Endothelial cell of umbilical vein (primary cell): Measurements from ENCODE around the gene TTLL10. TPM values are rescaled to one million over a fixed set of nuclear protein-coding genes. Genes with fewer than 3 reads are reported as not detected.

Experiments
- BruUV-seq: library from RNA; stranded (reverse); fragments of 400-500 nt; replicated peaks from 2 replicates; lab custom pipeline; 2021; lab: Mats Ljungman, UMichigan
- CTCF ChIA-PET: fragments of 300-600, 350-600 bp; sonication (Branson Sonifier 250); formaldehyde crosslinking; loops from one replicate; lab custom pipeline; 2021; ENCODE audit warnings: antibody characterized with exemption, inconsistent platforms; lab: Charles Lee
- POLR2A ChIA-PET: fragments of 300-600, 350-600 bp; sonication (Branson Sonifier 250); formaldehyde crosslinking; loops from one replicate; lab custom pipeline; 2021; ENCODE audit warnings: antibody characterized with exemption, inconsistent platforms; lab: Charles Lee
- DNase-seq: peaks from one replicate; pipeline ENCODE4 v3.0.0-alpha.2; 2011; ENCODE audit warnings: low read depth, low spot score
- FAIRE-seq: peaks from 2 replicates; lab custom pipeline; 2011; peaks lifted over from hg19 to GRCh38; lab: Jason Lieb, UNC
- H2AFZ ChIP-seq: 2 replicates; pipeline ENCODE4 v1.6.0; 2012; ENCODE audit warnings: low read depth, low read length, control low read depth, inconsistent platforms
- H3K27ac ChIP-seq: 2 replicates; pipeline ENCODE4 v1.5.1; 2011; ENCODE audit warnings: low read depth, mild to moderate bottlenecking, control low read depth, low read length, moderate library complexity; ENCODE audit not compliant: insufficient read depth
- H3K27me3 ChIP-seq, 2 experiments: 2 replicates each; pipeline versions ENCODE4 v1.6.0 to v1.6.1; 2011; ENCODE audit warnings: low read length in 2 of 2, mixed read lengths in 1 of 2; ENCODE audit not compliant: control insufficient read depth in 2 of 2, insufficient read depth in 2 of 2
- H3K36me3 ChIP-seq, 2 experiments: 2 replicates in 1 of 2; 3 replicates in 1 of 2; pipeline ENCODE4 v1.5.1; 2011; ENCODE audit warnings: low read length in 2 of 2, mild to moderate bottlenecking in 1 of 2, moderate library complexity in 1 of 2; ENCODE audit not compliant: control insufficient read depth in 2 of 2, insufficient read depth in 2 of 2; ENCODE audit errors: extremely low read depth in 1 of 2
- H3K4me1 ChIP-seq: 3 replicates; pipeline ENCODE4 v1.5.1; 2011; ENCODE audit warnings: mild to moderate bottlenecking, low read length; ENCODE audit not compliant: control insufficient read depth, insufficient read depth; ENCODE audit errors: extremely low read depth
- H3K4me2 ChIP-seq: 2 replicates; pipeline ENCODE4 v1.6.1; 2011; ENCODE audit warnings: low read length, control low read depth, mixed read lengths; ENCODE audit not compliant: insufficient read depth
- H3K4me3 ChIP-seq, 3 experiments: fragments of 200-600 bp in 1 of 3; sonication (generic), shearing (Covaris generic) in 1 of 3; replicated peaks in 1 of 3; 2 replicates each; pipeline ENCODE4 v1.5.1; 2011 to 2016; ENCODE audit warnings: control low read depth in 3 of 3, low read length in 3 of 3, mild to moderate bottlenecking in 2 of 3, inconsistent platforms in 1 of 3, low read depth in 1 of 3, moderate library complexity in 1 of 3; ENCODE audit not compliant: insufficient read depth in 1 of 3
- H3K79me2 ChIP-seq: 2 replicates; pipeline ENCODE4 v1.6.0; 2012; ENCODE audit warnings: low read length, inconsistent platforms; ENCODE audit not compliant: control insufficient read depth, insufficient read depth
- H3K9ac ChIP-seq: replicated peaks from 2 replicates; pipeline ENCODE3; 2011; ENCODE audit warnings: low read length, control low read depth; ENCODE audit not compliant: insufficient read depth; ENCODE audit errors: extremely low read depth
- H3K9me1 ChIP-seq: replicated peaks from 3 replicates; pipeline ENCODE4 v1.6.0; 2011; ENCODE audit warnings: mild to moderate bottlenecking, low read length; ENCODE audit not compliant: control insufficient read depth, insufficient read depth; ENCODE audit errors: extremely low read depth
- H3K9me3 ChIP-seq: replicated peaks from 2 replicates; pipeline ENCODE4 v1.5.1; 2012; ENCODE audit warnings: low read length, inconsistent platforms; ENCODE audit not compliant: control insufficient read depth, insufficient read depth
- H4K20me1 ChIP-seq: replicated peaks from 2 replicates; pipeline ENCODE3; 2011; ENCODE audit warnings: mild to moderate bottlenecking, low read length; ENCODE audit not compliant: control insufficient read depth, insufficient read depth; ENCODE audit errors: extremely low read depth
- CTCF ChIP-seq, 2 donors: IDR thresholded peaks; 1 replicate in 1 of 2; 2 replicates in 1 of 2; pipeline ENCODE4 v1.5.1; 2011; ENCODE audit warnings: low read length in 2 of 2, mild to moderate bottlenecking in 2 of 2, moderate library complexity in 2 of 2, control low read depth in 1 of 2, inconsistent platforms in 1 of 2, low read depth in 1 of 2; ENCODE audit not compliant: insufficient read depth in 1 of 2; ENCODE audit errors: extremely low read depth in 1 of 2
- EZH2 ChIP-seq: IDR thresholded peaks from 2 replicates; pipeline ENCODE4 v1.6.1; 2012; ENCODE audit warnings: borderline replicate concordance, low read depth, mild to moderate bottlenecking, moderate library complexity, low read length, inconsistent platforms; ENCODE audit not compliant: severe bottlenecking
- FOS ChIP-seq: IDR thresholded peaks from 2 replicates; pipeline ENCODE4 v1.6.1; 2011; ENCODE audit warnings: mild to moderate bottlenecking, low read length, moderate library complexity, borderline replicate concordance; ENCODE audit not compliant: insufficient read depth
- GATA2 ChIP-seq: IDR thresholded peaks from 2 replicates; pipeline ENCODE4 v1.7.0; 2011; ENCODE audit warnings: low read depth, mild to moderate bottlenecking, moderate library complexity, mixed read lengths, low read length; ENCODE audit not compliant: insufficient read length, insufficient read depth
- JUN ChIP-seq: IDR thresholded peaks from 2 replicates; pipeline ENCODE4 v1.6.1; 2011; ENCODE audit warnings: borderline replicate concordance, low read depth; ENCODE audit not compliant: insufficient read length, insufficient read depth
- MYC ChIP-seq: IDR thresholded peaks from one replicate; pipeline ENCODE4 v1.6.1; 2011; ENCODE audit warnings: mild to moderate bottlenecking, low read depth, low read length
- POLR2A ChIP-seq: IDR thresholded peaks from 2 replicates; pipeline ENCODE4 v1.6.1; 2012; ENCODE audit warnings: low read depth, mild to moderate bottlenecking, control low read depth, low read length
- POLR2AphosphoS5 ChIP-seq: IDR thresholded peaks from 2 replicates; pipeline ENCODE4 v1.6.1; 2012; ENCODE audit warnings: low read depth, mild to moderate bottlenecking, control low read depth, low read length, moderate library complexity; ENCODE audit not compliant: insufficient read depth
- dilution Hi-C: fragments of 300-500 bp; cut with MboI; formaldehyde crosslinking; loops from one replicate; pipeline ENCODE4 v1.15.0; 2019; ENCODE audit warnings: low sequenced_read_pairs; ENCODE audit not compliant: extremely low pct_ligation_motif_present
- intact Hi-C: fragments of 100-400 bp; cut with micrococcal nuclease; formaldehyde crosslinking; loops from one replicate; pipeline ENCODE4 v1.10.0; 2022
- microRNA counts: library from miRNA; unstranded; fragments of <30 nt; microRNA quantifications from one replicate; lab custom pipeline; 2016
- microRNA-seq: library from miRNA; unstranded; fragments of <30 nt; microRNA quantifications from one replicate; pipeline ENCODE4 v1.2.0, GENCODE V29; 2021; ENCODE audit warnings: borderline number of aligned reads, borderline replicate concordance
- polyA plus RNA-seq, 4 experiments: library from polyadenylated mRNA; depleted of rRNA in 3 of 4; stranded (reverse) in 3 of 4; unstranded in 1 of 4; fragments of >200 nt; gene quantifications; 2 replicates each; pipeline versions ENCODE4 v1.2.1 to v1.2.3, GENCODE V29; 2011 to 2012; ENCODE audit warnings: missing spikeins in 1 of 4
- small RNA-seq: library from RNA; depleted of rRNA; stranded (forward); fragments of <200 nt; gene quantifications from one replicate; pipeline ENCODE3, GENCODE V24; 2012; ENCODE audit warnings: low replicate concordance, low read depth; ENCODE audit not compliant: insufficient read depth, insufficient read length
- total RNA-seq: library from RNA; stranded (reverse); gene quantifications from 2 replicates; pipeline ENCODE4 v1.2.3, GENCODE V29; 2021
- TF ChIP-seq, protein P1 (sequence below): IDR thresholded peaks from 2 replicates; pipeline ENCODE4 v1.6.1; 2011; ENCODE audit not compliant: insufficient read depth, insufficient read length

The TTLL10 gene
- total and polyA plus RNA-seq, 2 donors (not counting 3 experiments of a cell fraction or from before 2014, with no cell fraction given), result not detected

DNA sequence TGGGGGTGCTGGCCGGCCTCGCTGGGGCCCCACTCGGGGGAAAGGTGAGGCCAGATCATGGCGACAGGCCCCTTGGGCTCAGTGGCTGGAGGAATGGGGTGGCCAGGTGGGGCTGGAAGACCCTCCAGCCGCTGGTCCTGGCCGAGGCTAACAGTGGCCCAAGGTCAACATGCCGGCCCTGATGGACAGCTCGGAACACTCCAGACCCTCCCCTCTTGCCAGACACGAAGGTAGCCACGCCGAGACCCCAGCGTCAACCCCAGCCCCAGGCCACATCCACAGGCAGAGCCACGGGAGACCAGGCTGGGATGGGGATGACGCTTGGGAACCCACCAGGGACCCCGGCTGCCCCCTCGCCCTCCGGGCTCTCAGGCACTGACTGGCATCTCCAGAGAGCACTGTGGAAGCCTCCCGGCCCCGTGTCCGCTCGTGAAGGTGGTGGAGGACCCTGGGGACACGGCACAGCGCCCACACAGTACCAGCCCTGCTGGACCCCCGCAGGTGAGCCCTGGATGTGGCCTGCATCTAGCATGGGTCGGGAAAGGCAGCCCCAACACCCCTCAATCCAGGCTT lies 73.7 kb downstream of the TTLL10 start:
- DNase-seq (no peak), FAIRE-seq (no peak)
- Histone ChIP-seq H3K79me2 (no peaks in the 10 kb centered on the region), H3K4me1 (no peaks in the 10 kb centered on the region), H3K9ac (no peak overlapping the region), H3K9me1 (no peaks in the 10 kb centered on the region), H4K20me1 (no peaks in the 10 kb centered on the region), H3K9me3 (no peaks in the 10 kb centered on the region), H3K27me3 (peaks cover 10 to 14% of the 10 kb centered on the region in 2 experiments), H3K36me3 (no peaks in the 10 kb centered on the region), H3K4me3 (no peak overlapping the region), H3K4me2 (no peak overlapping the region), H3K27ac (no peak overlapping the region), H2AFZ (no peak overlapping the region)
- POLR2A ChIA-PET, result no interaction called here
- dilution Hi-C loops, result no loop called here
- no peak for TF ChIP-seq EZH2
- no peak for TF ChIP-seq JUN
- no peak for TF ChIP-seq FOS
- no peak for TF ChIP-seq POLR2A
- TF ChIP-seq CTCF (IDR thresholded peaks at IDR 0.05; ENCODE audit: extremely low read depth in 1 of 2, insufficient read depth in 1 of 2, low read depth in 1 of 2, low read length in 2 of 2), result no peak
- TF ChIP-seq, protein P1, sequence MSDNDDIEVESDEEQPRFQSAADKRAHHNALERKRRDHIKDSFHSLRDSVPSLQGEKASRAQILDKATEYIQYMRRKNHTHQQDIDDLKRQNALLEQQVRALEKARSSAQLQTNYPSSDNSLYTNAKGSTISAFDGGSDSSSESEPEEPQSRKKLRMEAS, result no peak
- TF ChIP-seq GATA2, result no peak
- no peak for TF ChIP-seq POLR2AphosphoS5
- no peak for TF ChIP-seq MYC
- BruUV-seq, result no TSS peak
- CTCF ChIA-PET, result no interaction called here
- intact Hi-C loops, result loop anchor here (2.0 to 5.0 kb wide), 2 partner anchors 25 to 125 kb away; partner anchors contain the start of gene UBE2J2

MicroRNAs within 50 kb of the gene (microRNA counts, 767-probe panel; counts per million panel counts)
- microRNA hsa-miR-200a-3p (lab: Ali Mortazavi, UCI) (723 counts per million, percentile 96 among the panel's probes with 10 or more counts), microRNA hsa-miR-200b-3p (lab: Ali Mortazavi, UCI) (723 counts per million, percentile 96 among the panel's probes with 10 or more counts), microRNA hsa-miR-429 (lab: Ali Mortazavi, UCI) (723 counts per million, percentile 96 among the panel's probes with 10 or more counts)

Small RNAs within 50 kb of the gene (microRNA-seq; reads per million reads assigned to microRNA genes)
- gene MIR200A, result not detected
- gene MIR200B, result 24.2 reads per million, percentile 38 among the genes with 10 or more reads in this experiment
- 5.4 reads per million, percentile 12 among the genes with 10 or more reads in this experiment for gene MIR429

Small RNAs within 50 kb of the gene (small RNA-seq; reads per million reads assigned to genes)
- gene MIR200A, result 0.88 reads per million
- not detected for gene MIR200B
- not detected for gene MIR429

Other genes with a start within 250 kb of the TTLL10 start
- gene SAMD11, start 250.0 kb upstream of the TTLL10 start, total RNA-seq, result not detected in 2 replicates
- gene SAMD11, start 250.0 kb upstream of the TTLL10 start, polyA plus RNA-seq, result 0.08 TPM in 1 of 2 replicates, not detected in the other
- 87.9 and 88.6 TPM in 2 replicates for gene NOC2L, start 214.6 kb upstream of the TTLL10 start, total RNA-seq
- gene NOC2L, start 214.6 kb upstream of the TTLL10 start, polyA plus RNA-seq, result 50.7 and 55.3 TPM in 2 replicates
- 28.6 and 30.1 TPM in 2 replicates for gene KLHL17, start 213.3 kb upstream of the TTLL10 start, total RNA-seq
- gene KLHL17, start 213.3 kb upstream of the TTLL10 start, polyA plus RNA-seq, result 27.0 and 39.9 TPM in 2 replicates
- gene PLEKHN1, start 207.4 kb upstream of the TTLL10 start, total RNA-seq, result 0.48 and 0.88 TPM in 2 replicates
- 0.29 and 0.35 TPM in 2 replicates for gene PLEKHN1, start 207.4 kb upstream of the TTLL10 start, polyA plus RNA-seq
- not detected in 2 replicates for gene PERM1, start 191.8 kb upstream of the TTLL10 start, total RNA-seq
- gene PERM1, start 191.8 kb upstream of the TTLL10 start, polyA plus RNA-seq, result not detected in 2 replicates
- gene HES4, start 173.8 kb upstream of the TTLL10 start, total RNA-seq, result 32.0 and 37.6 TPM in 2 replicates
- gene HES4, start 173.8 kb upstream of the TTLL10 start, polyA plus RNA-seq, result 30.5 and 50.6 TPM in 2 replicates
- gene ISG15, start 160.4 kb upstream of the TTLL10 start, total RNA-seq, result 44.6 and 47.6 TPM in 2 replicates
- 154 and 220 TPM in 2 replicates for gene ISG15, start 160.4 kb upstream of the TTLL10 start, polyA plus RNA-seq
- 67.8 and 75.6 TPM in 2 replicates for gene AGRN, start 153.8 kb upstream of the TTLL10 start, total RNA-seq
- 66.6 and 78.9 TPM in 2 replicates for gene AGRN, start 153.8 kb upstream of the TTLL10 start, polyA plus RNA-seq
- not detected in 2 replicates for gene RNF223, start 99.6 kb upstream of the TTLL10 start, total RNA-seq
- not detected in 2 replicates for gene RNF223, start 99.6 kb upstream of the TTLL10 start, polyA plus RNA-seq
- 19.7 and 20.1 TPM in 2 replicates for gene C1orf159, start 57.8 kb upstream of the TTLL10 start, total RNA-seq
- 16.1 and 20.1 TPM in 2 replicates for gene C1orf159, start 57.8 kb upstream of the TTLL10 start, polyA plus RNA-seq
- gene TNFRSF18, start 32.7 kb downstream of the TTLL10 start, total RNA-seq, result not detected in 2 replicates
- gene TNFRSF18, start 32.7 kb downstream of the TTLL10 start, polyA plus RNA-seq, result not detected in 2 replicates
- gene TNFRSF4, start 40.3 kb downstream of the TTLL10 start, total RNA-seq, result 0.62 and 1.5 TPM in 2 replicates
- 0.55 and 1.4 TPM in 2 replicates for gene TNFRSF4, start 40.3 kb downstream of the TTLL10 start, polyA plus RNA-seq
- gene SDF4, start 58.1 kb downstream of the TTLL10 start, total RNA-seq, result 171 and 185 TPM in 2 replicates
- 156 and 175 TPM in 2 replicates for gene SDF4, start 58.1 kb downstream of the TTLL10 start, polyA plus RNA-seq
- gene B3GALT6, start 58.4 kb downstream of the TTLL10 start, total RNA-seq, result 24.4 and 24.6 TPM in 2 replicates
- gene B3GALT6, start 58.4 kb downstream of the TTLL10 start, polyA plus RNA-seq, result 34.1 and 43.3 TPM in 2 replicates
- gene C1QTNF12, start 72.8 kb downstream of the TTLL10 start, total RNA-seq, result 1.9 and 4.1 TPM in 2 replicates
- 0.67 and 1.0 TPM in 2 replicates for gene C1QTNF12, start 72.8 kb downstream of the TTLL10 start, polyA plus RNA-seq
- gene UBE2J2, start 100.0 kb downstream of the TTLL10 start, total RNA-seq, result 80.7 and 87.2 TPM in 2 replicates
- gene UBE2J2, start 100.0 kb downstream of the TTLL10 start, polyA plus RNA-seq, result 50.0 and 60.7 TPM in 2 replicates
- 3.0 and 3.3 TPM in 2 replicates for gene SCNN1D, start 106.6 kb downstream of the TTLL10 start, total RNA-seq
- 2.3 and 4.0 TPM in 2 replicates for gene SCNN1D, start 106.6 kb downstream of the TTLL10 start, polyA plus RNA-seq
- 39.0 and 43.0 TPM in 2 replicates for gene ACAP3, start 134.1 kb downstream of the TTLL10 start, total RNA-seq
- gene ACAP3, start 134.1 kb downstream of the TTLL10 start, polyA plus RNA-seq, result 27.8 and 41.3 TPM in 2 replicates
- gene PUSL1, start 134.7 kb downstream of the TTLL10 start, total RNA-seq, result 16.6 and 18.8 TPM in 2 replicates
- gene PUSL1, start 134.7 kb downstream of the TTLL10 start, polyA plus RNA-seq, result 27.3 and 45.9 TPM in 2 replicates
- gene INTS11, start 150.8 kb downstream of the TTLL10 start, total RNA-seq, result 127 and 132 TPM in 2 replicates
- gene INTS11, start 150.8 kb downstream of the TTLL10 start, polyA plus RNA-seq, result 222 and 239 TPM in 2 replicates
- 25.1 and 29.5 TPM in 2 replicates for gene CPTP, start 150.9 kb downstream of the TTLL10 start, total RNA-seq
- gene CPTP, start 150.9 kb downstream of the TTLL10 start, polyA plus RNA-seq, result 20.9 and 29.6 TPM in 2 replicates
- gene TAS1R3, start 157.4 kb downstream of the TTLL10 start, total RNA-seq, result 0.37 and 0.38 TPM in 2 replicates
- gene TAS1R3, start 157.4 kb downstream of the TTLL10 start, polyA plus RNA-seq, result 0.26 and 0.38 TPM in 2 replicates
- 36.5 and 40.7 TPM in 2 replicates for gene DVL1, start 175.5 kb downstream of the TTLL10 start, total RNA-seq
- gene DVL1, start 175.5 kb downstream of the TTLL10 start, polyA plus RNA-seq, result 26.8 and 38.2 TPM in 2 replicates
- gene MXRA8, start 184.7 kb downstream of the TTLL10 start, total RNA-seq, result 0.37 and 0.82 TPM in 2 replicates
- gene MXRA8, start 184.7 kb downstream of the TTLL10 start, polyA plus RNA-seq, result 1.9 and 2.2 TPM in 2 replicates
- 149 and 151 TPM in 2 replicates for gene AURKAIP1, start 201.3 kb downstream of the TTLL10 start, total RNA-seq
- 73.3 and 96.2 TPM in 2 replicates for gene AURKAIP1, start 201.3 kb downstream of the TTLL10 start, polyA plus RNA-seq
- gene CCNL2, start 225.5 kb downstream of the TTLL10 start, total RNA-seq, result 182 and 188 TPM in 2 replicates
- 174 and 209 TPM in 2 replicates for gene CCNL2, start 225.5 kb downstream of the TTLL10 start, polyA plus RNA-seq
- 125 and 134 TPM in 2 replicates for gene MRPL20, start 233.4 kb downstream of the TTLL10 start, total RNA-seq
- 118 and 152 TPM in 2 replicates for gene MRPL20, start 233.4 kb downstream of the TTLL10 start, polyA plus RNA-seq
- gene ANKRD65, start 247.4 kb downstream of the TTLL10 start, total RNA-seq, result 0.32 and 0.38 TPM in 2 replicates
- gene ANKRD65, start 247.4 kb downstream of the TTLL10 start, polyA plus RNA-seq, result 0.15 and 0.18 TPM in 2 replicates